IMR-90 (cell line): ENCODE data around the gene ADGRV1. TPM values are rescaled to one million over a fixed set of nuclear protein-coding genes. Genes with fewer than 3 reads are reported as not detected.

Experiments used
- ATAC-seq: fragments of 200-7000 bp; cut with Tn5 transposase; 2 replicates; pipeline ENCODE4 v1.9.1; 2020; ENCODE audit warnings: low read depth, mild to moderate bottlenecking, moderate library complexity
- BruUV-seq: library from RNA; stranded (reverse); fragments of 400-500 nt; replicated peaks from 2 replicates; lab custom pipeline; 2021; lab: Mats Ljungman, UMichigan
- CTCF ChIA-PET: fragments of 300-600 bp; formaldehyde crosslinking; extraction: SDS; loops from one replicate; lab custom pipeline; 2021; ENCODE audit warnings: antibody characterized with exemption; lab: Yijun Ruan, JAX
- POLR2A ChIA-PET: fragments of 300-600 bp; sonication (Branson Sonifier 250); formaldehyde crosslinking; loops from one replicate; lab custom pipeline; 2022; ENCODE audit warnings: antibody characterized with exemption; ENCODE audit not compliant: unreplicated experiment; lab: Charles Lee
- DNase-seq: peaks from one replicate; pipeline ENCODE4 v3.0.0; 2013
- H2AFZ ChIP-seq: replicated peaks from 2 replicates; pipeline ENCODE3; 2013; ENCODE audit warnings: low read length, mild to moderate bottlenecking; ENCODE audit not compliant: poor library complexity
- H2AK5ac ChIP-seq: 2 replicates; pipeline ENCODE4 v1.6.1; 2013; ENCODE audit warnings: low read depth, low read length, inconsistent platforms
- H2AK9ac ChIP-seq: replicated peaks from 2 replicates; pipeline ENCODE3; 2013; ENCODE audit warnings: mild to moderate bottlenecking, low read depth, low read length, moderate library complexity; ENCODE audit not compliant: poor library complexity
- H2BK120ac ChIP-seq: 2 replicates; pipeline ENCODE4 v1.6.1; 2013; ENCODE audit warnings: low read depth, low read length, inconsistent platforms
- H2BK15ac ChIP-seq: 3 replicates; pipeline ENCODE4 v1.6.1; 2013; ENCODE audit warnings: low read depth, low read length, inconsistent platforms
- H2BK20ac ChIP-seq: 2 replicates; pipeline ENCODE4 v1.6.1; 2013; ENCODE audit warnings: low read depth, mild to moderate bottlenecking, inconsistent platforms, low read length, moderate library complexity
- H2BK5ac ChIP-seq: 2 replicates; pipeline ENCODE4 v1.6.1; 2013; ENCODE audit warnings: mild to moderate bottlenecking, low read depth, low read length, inconsistent platforms; ENCODE audit not compliant: poor library complexity, severe bottlenecking
- H3K14ac ChIP-seq: replicated peaks from 2 replicates; pipeline ENCODE4 v1.6.1; 2013; ENCODE audit warnings: low read depth, low read length, inconsistent platforms
- H3K18ac ChIP-seq: 2 replicates; pipeline ENCODE4 v1.6.1; 2013; ENCODE audit warnings: low read depth, low read length, control low read depth
- H3K23ac ChIP-seq: 2 replicates; pipeline ENCODE4 v1.6.1; 2013; ENCODE audit warnings: low read depth, low read length, inconsistent platforms
- H3K27ac ChIP-seq: 2 replicates; pipeline ENCODE4 v1.5.1; 2013; ENCODE audit warnings: mild to moderate bottlenecking, control low read depth, low read length; ENCODE audit not compliant: insufficient read depth
- H3K27me3 ChIP-seq: 2 replicates; pipeline ENCODE4 v1.6.1; 2013; ENCODE audit warnings: low read length; ENCODE audit not compliant: control insufficient read depth, insufficient read depth
- H3K36me3 ChIP-seq: 2 replicates; pipeline ENCODE4 v1.6.1; 2013; ENCODE audit warnings: low read length, mixed read lengths; ENCODE audit not compliant: control insufficient read depth, insufficient read depth
- H3K4ac ChIP-seq: 2 replicates; pipeline ENCODE4 v1.6.1; 2013; ENCODE audit warnings: low read depth, low read length, inconsistent platforms
- H3K4me1 ChIP-seq: 2 replicates; pipeline ENCODE4 v1.6.1; 2013; ENCODE audit warnings: low read length, mixed read lengths; ENCODE audit not compliant: control insufficient read depth, insufficient read depth
- H3K4me2 ChIP-seq: 2 replicates; pipeline ENCODE4 v1.6.1; 2013; ENCODE audit warnings: low read depth, mild to moderate bottlenecking, control low read depth, low read length, moderate library complexity
- H3K4me3 ChIP-seq: 2 replicates; pipeline ENCODE4 v1.5.1; 2013; ENCODE audit warnings: low read depth, mild to moderate bottlenecking, control low read depth, low read length, moderate library complexity; ENCODE audit not compliant: insufficient read depth
- H3K56ac ChIP-seq: 2 replicates; pipeline ENCODE4 v1.6.1; 2013; ENCODE audit warnings: low read length, inconsistent platforms; ENCODE audit not compliant: insufficient read depth; ENCODE audit errors: extremely low read depth
- H3K79me1 ChIP-seq, 2 experiments: 2 replicates each; pipeline ENCODE4 v1.6.1; 2013; ENCODE audit warnings: low read length in 2 of 2, inconsistent platforms in 1 of 2, low read depth in 1 of 2
- H3K9ac ChIP-seq: 2 replicates; pipeline ENCODE4 v1.6.1; 2013; ENCODE audit warnings: low read depth, low read length, control low read depth
- H3K9me1 ChIP-seq: 2 replicates; pipeline ENCODE4 v1.6.1; 2013; ENCODE audit warnings: low read length, inconsistent platforms; ENCODE audit not compliant: insufficient read depth
- H3K9me3 ChIP-seq: 2 replicates; pipeline ENCODE4 v1.6.1; 2013; ENCODE audit warnings: low read length; ENCODE audit not compliant: control insufficient read depth, insufficient read depth
- H4K20me1 ChIP-seq: 2 replicates; pipeline ENCODE4 v1.6.1; 2013; ENCODE audit warnings: low read length, inconsistent platforms; ENCODE audit not compliant: insufficient read depth
- H4K5ac ChIP-seq: 2 replicates; pipeline ENCODE4 v1.6.1; 2013; ENCODE audit warnings: mild to moderate bottlenecking, low read depth, low read length, control low read depth
- H4K8ac ChIP-seq, 2 experiments: 2 replicates each; pipeline ENCODE4 v1.6.1; 2013; ENCODE audit warnings: low read depth in 2 of 2, low read length in 2 of 2, control low read depth in 1 of 2, inconsistent platforms in 1 of 2
- H4K91ac ChIP-seq: 2 replicates; pipeline ENCODE4 v1.6.1; 2013; ENCODE audit warnings: low read depth, low read length, inconsistent platforms; ENCODE audit not compliant: insufficient read depth
- BHLHE40 ChIP-seq: fragments of 150-350 bp; IDR thresholded peaks from 2 replicates; pipeline ENCODE4 v1.6.1; 2016; ENCODE audit warnings: mild to moderate bottlenecking, low read depth, low read length
- CEBPB ChIP-seq: IDR thresholded peaks from 2 replicates; pipeline ENCODE4 v1.6.1; 2012; ENCODE audit warnings: low read depth, low read length, improper control_type of control experiment
- ELK1 ChIP-seq: fragments of 150-350 bp; IDR thresholded peaks from 2 replicates; pipeline ENCODE4 v1.6.1; 2016; ENCODE audit warnings: low read depth, mild to moderate bottlenecking, low read length, moderate library complexity, borderline replicate concordance
- NFE2L2 ChIP-seq: fragments of 150-350 bp; IDR thresholded peaks from 2 replicates; pipeline ENCODE4 v1.6.1; 2016; ENCODE audit warnings: low read depth, mild to moderate bottlenecking, low read length
- POLR2A ChIP-seq: IDR thresholded peaks from 2 replicates; pipeline ENCODE4 v1.6.1; 2012; ENCODE audit warnings: mild to moderate bottlenecking, low read depth, low read length
- RAD21 ChIP-seq: IDR thresholded peaks from 2 replicates; pipeline ENCODE4 v1.6.1; 2012; ENCODE audit warnings: low read length, improper control_type of control experiment
- RFX5 ChIP-seq: IDR thresholded peaks from 2 replicates; pipeline ENCODE4 v1.8.0; 2012; ENCODE audit warnings: low read depth, mild to moderate bottlenecking, low read length, moderate library complexity
- whole genome bisulfite sequencing, 2 experiments: methylation state at CpG; one replicate each; pipeline versions ENCODE4 v1.1.5 to v1.1.7; 2013; ENCODE audit warnings: missing lambda C conversion rate in 2 of 2; ENCODE audit not compliant: insufficient read length in 1 of 2; ENCODE audit errors: extremely low coverage in 2 of 2; 5-methylcytosine and 5-hydroxymethylcytosine counted together
- dilution Hi-C: fragments of 300-500 bp; cut with HindIII; formaldehyde crosslinking; loops from one replicate; pipeline ENCODE4 v1.14.3; 2018; ENCODE audit warnings: low sequenced_read_pairs; ENCODE audit not compliant: unreplicated experiment
- in situ Hi-C: fragments of 300-500 bp; cut with MboI; formaldehyde crosslinking; loops from 3 replicates; pipeline ENCODE4 v1.14.3; 2019; ENCODE audit warnings: low sequenced_read_pairs, inconsistent platforms, mixed read lengths
- intact Hi-C: fragments of 100-400 bp; cut with micrococcal nuclease; formaldehyde crosslinking; loops from 2 replicates; pipeline ENCODE4 v1.10.0; 2022
- polyA plus RNA-seq, 3 experiments: library from polyadenylated mRNA; depleted of rRNA; stranded (reverse); fragments of >200 nt; gene quantifications; 2 replicates each; pipeline ENCODE4 v1.2.3, GENCODE V29; 2012; ENCODE audit warnings: low replicate concordance in 1 of 3
- total RNA-seq: library from RNA; depleted of rRNA; stranded (reverse); fragments of >200 nt; gene quantifications from 2 replicates; pipeline ENCODE4 v1.2.3, GENCODE V29; 2012
- TF ChIP-seq, protein P1 (sequence below): conservative IDR thresholded peaks from 2 replicates; pipeline ENCODE4 v1.5.1; 2012; ENCODE audit warnings: mild to moderate bottlenecking, low read depth, low read length, improper control_type of control experiment

The ADGRV1 gene
- total and polyA plus RNA-seq, 2 of the 4 experiments (the other 2 are of a cell fraction): under 0.01 TPM; not detected in 1

DNA sequence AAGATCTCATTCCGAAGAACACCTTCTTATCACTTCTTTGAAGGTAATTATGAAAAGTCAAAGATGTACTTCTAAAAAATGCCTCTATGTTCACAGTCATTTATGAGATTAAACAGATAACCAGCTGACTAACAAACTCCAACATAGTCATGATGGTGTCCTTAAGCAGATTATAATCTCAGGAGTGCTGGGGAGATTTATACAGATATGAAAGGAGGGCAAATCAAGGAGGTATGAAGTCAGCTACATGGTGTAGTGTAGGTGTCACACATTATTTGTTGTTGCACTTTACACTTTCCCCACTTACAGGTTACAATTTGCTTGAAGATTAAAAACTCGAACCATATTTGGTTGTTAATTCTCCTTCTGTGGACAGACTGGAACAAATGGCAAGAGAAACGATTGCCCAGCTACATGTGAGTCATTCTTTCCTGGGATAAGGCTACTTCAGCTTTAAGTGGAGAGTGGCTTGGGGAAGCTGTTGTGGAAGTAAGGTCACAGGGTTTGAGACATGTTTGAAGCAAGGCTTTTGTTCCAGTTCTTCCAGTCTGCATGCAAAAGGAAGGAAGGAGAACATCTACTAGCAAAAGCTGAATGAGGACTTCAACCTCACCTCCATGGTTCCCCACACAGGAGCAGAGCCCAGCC is 320.1 kb downstream of the ADGRV1 start:
- CTCF ChIA-PET: no interaction called here
- H3K23ac ChIP-seq: no peak overlapping the region
- no peak overlapping the region for H2AFZ ChIP-seq
- H3K27ac ChIP-seq: no peak overlapping the region
- no peak overlapping the region for H3K4me2 ChIP-seq
- H2BK15ac ChIP-seq: no peak overlapping the region
- WGBS, 2 experiments: no CpG with 5 or more reads among the region's 3 CpGs
- H2BK120ac ChIP-seq: no peak overlapping the region
- no peak overlapping the region for H2BK20ac ChIP-seq
- no peaks in the 10 kb centered on the region for H3K9me3 ChIP-seq
- no peak overlapping the region for H4K8ac ChIP-seq
- no peak; the same call in 1 of the 2 replicates for ATAC-seq
- no peak overlapping the region for H3K4ac ChIP-seq
- no peaks in the 10 kb centered on the region for H3K36me3 ChIP-seq
- H2AK5ac ChIP-seq: no peak overlapping the region
- H3K9ac ChIP-seq: no peak overlapping the region
- BruUV-seq: no TSS peak
- H2BK5ac ChIP-seq: no peak overlapping the region
- dilution Hi-C loops (no loop called here), in situ Hi-C loops (no loop called here), intact Hi-C loops (no loop called here)
- H4K5ac ChIP-seq: no peak overlapping the region
- H4K91ac ChIP-seq: no peak overlapping the region
- H3K4me1 ChIP-seq: no peaks in the 10 kb centered on the region
- H3K14ac ChIP-seq: no peak overlapping the region
- TF ChIP-seq NFE2L2 (no peak), ELK1 (no peak), POLR2A (no peak), CEBPB (no peak), RFX5 (no peak), RAD21 (no peak), BHLHE40 (no peak)
- TF ChIP-seq, protein P1, sequence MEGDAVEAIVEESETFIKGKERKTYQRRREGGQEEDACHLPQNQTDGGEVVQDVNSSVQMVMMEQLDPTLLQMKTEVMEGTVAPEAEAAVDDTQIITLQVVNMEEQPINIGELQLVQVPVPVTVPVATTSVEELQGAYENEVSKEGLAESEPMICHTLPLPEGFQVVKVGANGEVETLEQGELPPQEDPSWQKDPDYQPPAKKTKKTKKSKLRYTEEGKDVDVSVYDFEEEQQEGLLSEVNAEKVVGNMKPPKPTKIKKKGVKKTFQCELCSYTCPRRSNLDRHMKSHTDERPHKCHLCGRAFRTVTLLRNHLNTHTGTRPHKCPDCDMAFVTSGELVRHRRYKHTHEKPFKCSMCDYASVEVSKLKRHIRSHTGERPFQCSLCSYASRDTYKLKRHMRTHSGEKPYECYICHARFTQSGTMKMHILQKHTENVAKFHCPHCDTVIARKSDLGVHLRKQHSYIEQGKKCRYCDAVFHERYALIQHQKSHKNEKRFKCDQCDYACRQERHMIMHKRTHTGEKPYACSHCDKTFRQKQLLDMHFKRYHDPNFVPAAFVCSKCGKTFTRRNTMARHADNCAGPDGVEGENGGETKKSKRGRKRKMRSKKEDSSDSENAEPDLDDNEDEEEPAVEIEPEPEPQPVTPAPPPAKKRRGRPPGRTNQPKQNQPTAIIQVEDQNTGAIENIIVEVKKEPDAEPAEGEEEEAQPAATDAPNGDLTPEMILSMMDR: no peak
- no peak overlapping the region for H3K4me3 ChIP-seq
- no peaks in the 10 kb centered on the region for H4K20me1 ChIP-seq
- peak; percentile 34 for DNase-seq
- H3K18ac ChIP-seq: no peak overlapping the region
- POLR2A ChIA-PET: no interaction called here
- H3K27me3 ChIP-seq: peaks cover 5% of the 10 kb centered on the region
- no peaks in the 10 kb centered on the region for H3K79me1 ChIP-seq
- H3K56ac ChIP-seq: no peak overlapping the region; the same call in 1 of the 2 replicates
- no peak overlapping the region for H2AK9ac ChIP-seq
- no peaks in the 10 kb centered on the region for H3K9me1 ChIP-seq
